Smooth muscle cell (in vitro differentiated cells): ENCODE data around the gene DNAAF8. TPM values are rescaled to one million over a fixed set of nuclear protein-coding genes. Genes with fewer than 3 reads are reported as not detected.

Experiments
- DNase-seq: peaks from one replicate; lab custom pipeline; 2025; ENCODE audit not compliant: unreplicated experiment; lab: John Stamatoyannopoulos, UW
- H2AFZ ChIP-seq: fragments of 200-600 bp; sonication (generic); 2 replicates; pipeline ENCODE4 v1.6.0; 2016; ENCODE audit warnings: antibody characterized with exemption, low read depth, mild to moderate bottlenecking
- H3F3A ChIP-seq: fragments of 200-600 bp; sonication (generic); 2 replicates; pipeline ENCODE4 v1.6.0; 2017; ENCODE audit warnings: antibody characterized with exemption, low read depth
- H3K27ac ChIP-seq: fragments of 200-600 bp; sonication (generic); 2 replicates; pipeline ENCODE4 v1.5.1; 2016; ENCODE audit warnings: low read depth, mild to moderate bottlenecking
- H3K27me3 ChIP-seq: fragments of 200-600 bp; sonication (generic); 2 replicates; pipeline ENCODE4 v1.6.1; 2016; ENCODE audit warnings: low read depth, mild to moderate bottlenecking
- H3K36me3 ChIP-seq: fragments of 200-600 bp; sonication (generic); 2 replicates; pipeline ENCODE4 v1.5.1; 2016; ENCODE audit warnings: low read depth
- H3K4me1 ChIP-seq: fragments of 200-600 bp; sonication (generic); 2 replicates; pipeline ENCODE4 v1.5.1; 2016; ENCODE audit warnings: low read depth
- H3K4me2 ChIP-seq: fragments of 200-600 bp; sonication (generic); 2 replicates; pipeline ENCODE4 v1.6.0; 2016; ENCODE audit warnings: mild to moderate bottlenecking
- H3K4me3 ChIP-seq: fragments of 200-600 bp; sonication (generic); 2 replicates; pipeline ENCODE4 v1.5.1; 2016; ENCODE audit warnings: mild to moderate bottlenecking
- H3K79me2 ChIP-seq: fragments of 200-600 bp; sonication (generic); 2 replicates; pipeline ENCODE4 v1.6.0; 2016; ENCODE audit warnings: low read depth, mild to moderate bottlenecking
- H3K9ac ChIP-seq: fragments of 200-600 bp; sonication (generic); 2 replicates; pipeline ENCODE4 v1.6.0; 2016; ENCODE audit warnings: low read depth
- H3K9me3 ChIP-seq: fragments of 200-600 bp; sonication (generic); replicated peaks from 2 replicates; pipeline ENCODE4 v1.5.1; 2016; ENCODE audit warnings: low read depth
- H4K20me1 ChIP-seq: fragments of 200-600 bp; sonication (generic); 2 replicates; pipeline ENCODE4 v1.6.0; 2016; ENCODE audit warnings: low read depth
- CTCF ChIP-seq: fragments of 200-600 bp; sonication (generic); IDR thresholded peaks from 2 replicates; pipeline ENCODE4 v1.5.1; 2017; ENCODE audit warnings: borderline replicate concordance, mild to moderate bottlenecking, antibody characterized with exemption; ENCODE audit not compliant: insufficient read depth, poor library complexity, severe bottlenecking
- WGBS: methylation state at CpG from one replicate; pipeline ENCODE4 v1.1.7; 2016; ENCODE audit warnings: low lambda C conversion rate; 5-methylcytosine and 5-hydroxymethylcytosine counted together
- polyA plus RNA-seq: library from polyadenylated mRNA; unstranded; fragments of >200 nt; fragmentation: Nextera tagmentation; extraction: Ambion mirVana; gene quantifications from 2 replicates; pipeline ENCODE4 v1.2.1, GENCODE V29; 2016
- total RNA-seq: library from RNA; depleted of rRNA; stranded (reverse); fragments of >200 nt; gene quantifications from 2 replicates; pipeline ENCODE4 v1.2.3, GENCODE V29; 2014

DNAAF8 gene
- total and polyA plus RNA-seq, 2 experiments from 2014 or later: 2.9 TPM; not detected in 1

- H2AFZ ChIP-seq: no peak overlapping the region
- H3K79me2 ChIP-seq: no peaks in the 10 kb centered on the region
- H3K4me2 ChIP-seq: no peak overlapping the region
- H3F3A ChIP-seq: no peaks in the 10 kb centered on the region
- H3K4me1 ChIP-seq: no peaks in the 10 kb centered on the region
- no peak for DNase-seq
- no peaks in the 10 kb centered on the region for H3K27me3 ChIP-seq
- H4K20me1 ChIP-seq: no peaks in the 10 kb centered on the region
- 81% methylated on average over 6 of the region's 13 CpGs for WGBS
- H3K9me3 ChIP-seq: no peaks in the 10 kb centered on the region
- H3K36me3 ChIP-seq: no peaks in the 10 kb centered on the region
- no peak overlapping the region for H3K27ac ChIP-seq
- no peak for TF ChIP-seq CTCF
- no peak overlapping the region for H3K9ac ChIP-seq
- no peak overlapping the region for H3K4me3 ChIP-seq
These were observed 40.7 kb downstream of the DNAAF8 start for GRCh38 chr16:4775005-4775404.

- no peak overlapping the region for H3K4me3 ChIP-seq
- no peaks in the 10 kb centered on the region for H3K27me3 ChIP-seq
- no peak for DNase-seq
- H3K9me3 ChIP-seq: no peaks in the 10 kb centered on the region
- H4K20me1 ChIP-seq: no peaks in the 10 kb centered on the region
- no peak overlapping the region for H3K27ac ChIP-seq
- no peaks in the 10 kb centered on the region for H3K4me1 ChIP-seq
- WGBS: 97% methylated on average over 2 of the region's 2 CpGs
- TF ChIP-seq CTCF: no peak
- no peak overlapping the region for H2AFZ ChIP-seq
- H3K79me2 ChIP-seq: no peaks in the 10 kb centered on the region
- H3K4me2 ChIP-seq: no peak overlapping the region
- no peaks in the 10 kb centered on the region for H3K36me3 ChIP-seq
- no peaks in the 10 kb centered on the region for H3F3A ChIP-seq
- no peak overlapping the region for H3K9ac ChIP-seq
These were observed 41.9 kb downstream of the DNAAF8 start for GRCh38 chr16:4776141-4776705.

- Histone ChIP-seq H3K9ac (no peak overlapping the region), H3K79me2 (no peaks in the 10 kb centered on the region), H3K4me1 (no peaks in the 10 kb centered on the region), H2AFZ (no peak overlapping the region), H3K36me3 (no peaks in the 10 kb centered on the region), H3K4me3 (no peak overlapping the region), H3K4me2 (no peak overlapping the region), H3K27ac (no peak overlapping the region), H3K9me3 (no peaks in the 10 kb centered on the region), H3K27me3 (no peaks in the 10 kb centered on the region), H3F3A (no peaks in the 10 kb centered on the region), H4K20me1 (no peaks in the 10 kb centered on the region)
- no peak for TF ChIP-seq CTCF
- no peak for DNase-seq
- 85% methylated on average over 12 of the region's 17 CpGs for WGBS
These were observed 43.2 kb downstream of the DNAAF8 start for GRCh38 chr16:4777339-4778049.

- no peaks in the 10 kb centered on the region for H3K4me1 ChIP-seq
- no peaks in the 10 kb centered on the region for H3K9me3 ChIP-seq
- H3K4me2 ChIP-seq: no peak overlapping the region
- H3F3A ChIP-seq: no peaks in the 10 kb centered on the region
- H3K4me3 ChIP-seq: no peak overlapping the region
- H3K9ac ChIP-seq: no peak overlapping the region
- no peaks in the 10 kb centered on the region for H3K36me3 ChIP-seq
- no peak overlapping the region for H2AFZ ChIP-seq
- no peaks in the 10 kb centered on the region for H3K27me3 ChIP-seq
- no peaks in the 10 kb centered on the region for H4K20me1 ChIP-seq
- DNase-seq: no peak
- 97% methylated on average over 5 of the region's 5 CpGs for whole genome bisulfite sequencing
- TF ChIP-seq CTCF: no peak
- no peaks in the 10 kb centered on the region for H3K79me2 ChIP-seq
- no peak overlapping the region for H3K27ac ChIP-seq
These were observed 43.7 kb downstream of the DNAAF8 start for GRCh38 chr16:4778050-4778392.
